CD4-positive, alpha-beta T cell treated with Interferon alpha-2 for 1 hour (primary cell): Measurements from ENCODE around the gene MTRF1.
A peak's percentile ranks its signal among the peaks of the same experiment; 100 is the strongest.

Experiments used
- DNase-seq, 2 donors: peaks; one replicate each; pipeline ENCODE4 v3.0.0-alpha.2; 2020 to 2022

Gene MTRF1

GRCh38 chr13:41222259-41222852 is 41.0 kb downstream of the MTRF1 start:
- DNase-seq, result peak; percentile 53 to 69

GRCh38 chr13:41220401-41220800 is 43.0 kb downstream of the MTRF1 start:
- no peak for DNase-seq

- no peak for DNase-seq
Measured at GRCh38 chr13:41216160-41216559, 47.2 kb downstream of the MTRF1 start.

- no peak for DNase-seq
Measured at GRCh38 chr13:41213919-41214318, 49.5 kb downstream of the MTRF1 start.

- DNase-seq, result no peak
Measured at GRCh38 chr13:41213316-41213715, 50.1 kb downstream of the MTRF1 start.

- DNase-seq, result no peak
Measured at GRCh38 chr13:41212881-41213280, 50.5 kb downstream of the MTRF1 start.

GRCh38 chr13:41211062-41211461 is 52.3 kb downstream of the MTRF1 start:
- no peak for DNase-seq

GRCh38 chr13:41206467-41206866 is 56.9 kb downstream of the MTRF1 start:
- DNase-seq, result no peak

- no peak for DNase-seq
Measured at GRCh38 chr13:41203810-41204209, 59.6 kb downstream of the MTRF1 start.

- DNase-seq, result no peak
Measured at GRCh38 chr13:41200126-41200525, 63.2 kb downstream of the MTRF1 start.

- DNase-seq, result peak in 1 of 2 donors; percentile 30
Measured at GRCh38 chr13:41199526-41199925, 63.9 kb downstream of the MTRF1 start.

GRCh38 chr13:41199079-41199478 is 64.3 kb downstream of the MTRF1 start:
- no peak for DNase-seq

- no peak for DNase-seq
Measured at GRCh38 chr13:41196620-41197019, 66.8 kb downstream of the MTRF1 start.

GRCh38 chr13:41196011-41196410 is 67.4 kb downstream of the MTRF1 start:
- no peak for DNase-seq

- DNase-seq, result peak; percentile 86 to 91
Measured at GRCh38 chr13:41193919-41194824, 69.2 kb downstream of the MTRF1 start, which contains the start of gene KBTBD7. Gene KBTBD7 (minus strand): TSS chr13:41194569. CDS start chr13:41194257, 312 bp downstream.

GRCh38 chr13:41193469-41193868 is 69.9 kb downstream of the MTRF1 start:
- DNase-seq, result no peak

GRCh38 chr13:41188584-41188983 is 74.8 kb downstream of the MTRF1 start:
- DNase-seq, result no peak

- DNase-seq, result no peak
Measured at GRCh38 chr13:41186481-41186880, 76.9 kb downstream of the MTRF1 start.

- DNase-seq, result no peak
Measured at GRCh38 chr13:41182231-41182630, 81.1 kb downstream of the MTRF1 start.

- DNase-seq, result no peak
Measured at GRCh38 chr13:41179593-41180250, 83.7 kb downstream of the MTRF1 start.

GRCh38 chr13:41178040-41178439 is 85.3 kb downstream of the MTRF1 start:
- peak in 1 of 2 donors; percentile 1 for DNase-seq

- no peak for DNase-seq
Measured at GRCh38 chr13:41177616-41178015, 85.8 kb downstream of the MTRF1 start.

GRCh38 chr13:41175576-41175975 is 87.8 kb downstream of the MTRF1 start:
- DNase-seq, result peak in 1 of 2 donors; percentile 0
